ENCODE results near the gene CYP1B1.
"Not testable (repeated sequence)": the region's sequence is repeated elsewhere in the genome, so short reads cannot be mapped to it uniquely, and the experiment has no call there.

The CYP1B1 gene

GRCh38 chr2:38098421-38099098 lies 22.6 kb upstream of the CYP1B1 start:
- DNase-seq, result no peak

- no peak for DNase-seq
Measured at GRCh38 chr2:38097988-38098385, 22.0 kb upstream of the CYP1B1 start.

GRCh38 chr2:38097258-38097987 lies 21.5 kb upstream of the CYP1B1 start:
- DNase-seq, result no peak

GRCh38 chr2:38095996-38096861 lies 20.3 kb upstream of the CYP1B1 start:
- DNase-seq, result no peak

- no peak for DNase-seq
Measured at GRCh38 chr2:38095079-38095995, 19.4 kb upstream of the CYP1B1 start.

- DNase-seq, result no peak
Measured at GRCh38 chr2:38093527-38094165, 17.7 kb upstream of the CYP1B1 start.

- DNase-seq, result no peak
Measured at GRCh38 chr2:38092196-38092902, 16.4 kb upstream of the CYP1B1 start.

GRCh38 chr2:38091760-38092159 lies 15.8 kb upstream of the CYP1B1 start:
- DNase-seq, result no peak

GRCh38 chr2:38090928-38091327 lies 15.0 kb upstream of the CYP1B1 start:
- no peak for DNase-seq

GRCh38 chr2:38090212-38090611 lies 14.3 kb upstream of the CYP1B1 start:
- not testable (repeated sequence) for DNase-seq

GRCh38 chr2:38085998-38086698 lies 10.2 kb upstream of the CYP1B1 start:
- DNase-seq, result not testable (repeated sequence)

- DNase-seq, result not testable (repeated sequence)
Measured at GRCh38 chr2:38084556-38084955, 8.6 kb upstream of the CYP1B1 start.

GRCh38 chr2:38082727-38083126 lies 6.8 kb upstream of the CYP1B1 start:
- DNase-seq, result not testable (repeated sequence)

GRCh38 chr2:38080346-38080745 lies 4.4 kb upstream of the CYP1B1 start:
- DNase-seq, result no peak

GRCh38 chr2:38079116-38080052 lies 3.4 kb upstream of the CYP1B1 start:
- DNase-seq, result no peak

- no peak for DNase-seq
Measured at GRCh38 chr2:38077431-38077769, 1.4 kb upstream of the CYP1B1 start.

GRCh38 chr2:38076710-38077430 lies 919 bp upstream of the CYP1B1 start:
- no peak for DNase-seq

- no peak for DNase-seq
Measured at GRCh38 chr2:38076152-38076709, 280 bp upstream of the CYP1B1 start.
